NCI-H1105 (cell line): ENCODE results near the gene CFAP298.
"Not testable (repeated sequence)": the region's sequence is repeated elsewhere in the genome, so short reads cannot be mapped to it uniquely, and the experiment has no call there.

Experiments used
- DNase-seq: peaks from one replicate; lab custom pipeline; 2025; lab: John Stamatoyannopoulos, UW

CFAP298 gene

GRCh38 chr21:32566741-32567389 is 45.3 kb downstream of the CFAP298 start:
- DNase-seq, result no peak

DNA sequence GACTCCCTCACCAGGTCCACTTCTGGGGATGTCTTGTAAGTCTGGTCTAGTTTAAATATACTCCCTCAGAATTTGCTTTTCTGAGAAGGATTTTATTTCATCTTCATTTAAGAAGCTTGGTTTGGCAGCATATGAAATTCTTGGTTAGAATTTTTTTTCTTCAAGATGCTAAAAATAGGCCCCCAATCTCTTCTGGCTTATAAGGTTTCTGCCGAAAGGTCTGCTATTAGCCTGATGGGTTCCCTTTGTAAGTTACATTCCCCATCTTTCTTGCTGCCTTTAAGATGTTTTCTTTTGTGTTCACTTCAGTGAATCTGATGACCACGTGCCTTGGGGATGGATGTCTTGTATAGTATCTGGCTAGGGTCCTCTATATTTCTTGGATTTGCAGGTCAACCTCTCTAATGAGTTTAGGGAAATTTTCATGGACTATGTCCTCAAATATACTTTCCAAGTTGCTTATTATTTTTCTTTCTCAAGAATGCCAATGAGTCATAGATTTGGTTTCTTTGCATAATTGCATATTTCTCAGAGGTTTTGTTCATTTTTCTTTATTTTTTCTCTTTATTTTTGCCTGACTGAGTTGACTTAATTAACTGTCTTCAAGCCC is 46.2 kb downstream of the CFAP298 start:
- DNase-seq, result no peak

GRCh38 chr21:32562915-32563314 is 49.3 kb downstream of the CFAP298 start:
- no peak for DNase-seq

GRCh38 chr21:32562426-32562825 is 49.8 kb downstream of the CFAP298 start:
- no peak for DNase-seq

GRCh38 chr21:32561476-32561875 is 50.7 kb downstream of the CFAP298 start:
- not testable (repeated sequence) for DNase-seq

- no peak for DNase-seq
These were observed 51.3 kb downstream of the CFAP298 start for GRCh38 chr21:32560896-32561295.

GRCh38 chr21:32559006-32559610 is 53.1 kb downstream of the CFAP298 start:
- DNase-seq, result no peak

- DNase-seq, result no peak
These were observed 54.1 kb downstream of the CFAP298 start for GRCh38 chr21:32558106-32558505.

DNA sequence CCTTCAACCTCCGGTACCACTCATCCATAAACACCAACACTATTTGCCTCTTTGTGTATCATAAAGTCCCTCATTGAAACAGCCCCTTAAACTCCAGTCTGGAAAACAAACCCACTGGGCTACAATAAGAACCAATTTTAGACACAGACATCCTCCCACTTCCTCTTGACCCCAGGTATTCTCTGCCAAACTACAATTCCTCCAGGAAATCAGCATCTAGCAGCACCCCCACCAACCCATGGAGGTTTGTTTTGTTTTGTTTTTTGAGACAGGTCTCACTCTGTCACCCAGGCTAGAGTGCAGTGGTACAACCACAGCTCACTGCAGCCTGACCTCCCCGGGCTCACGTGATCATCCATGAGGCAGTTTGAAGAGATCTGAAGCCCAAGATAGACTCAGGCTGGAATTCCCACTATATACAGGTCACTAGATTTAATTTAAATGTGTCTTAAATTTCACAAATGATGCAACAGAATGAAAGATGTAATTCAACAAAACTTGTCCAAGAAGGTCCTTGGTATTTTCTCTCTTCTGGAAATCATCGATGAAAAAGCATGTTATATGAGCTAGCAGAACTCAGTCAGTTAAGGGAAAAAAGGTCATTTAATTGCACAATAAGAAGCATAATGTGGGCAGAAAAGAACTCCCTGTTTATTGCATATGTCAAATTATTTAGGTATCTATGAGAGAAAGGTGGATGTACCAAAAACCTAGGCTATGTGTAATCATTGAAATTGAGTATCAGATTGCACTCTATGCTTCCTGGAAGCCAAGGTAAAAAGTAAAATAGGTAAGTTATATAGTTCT is 57.1 kb downstream of the CFAP298 start:
- no peak for DNase-seq

- DNase-seq, result no peak
These were observed 62.3 kb downstream of the CFAP298 start for GRCh38 chr21:32549886-32550285.

DNA sequence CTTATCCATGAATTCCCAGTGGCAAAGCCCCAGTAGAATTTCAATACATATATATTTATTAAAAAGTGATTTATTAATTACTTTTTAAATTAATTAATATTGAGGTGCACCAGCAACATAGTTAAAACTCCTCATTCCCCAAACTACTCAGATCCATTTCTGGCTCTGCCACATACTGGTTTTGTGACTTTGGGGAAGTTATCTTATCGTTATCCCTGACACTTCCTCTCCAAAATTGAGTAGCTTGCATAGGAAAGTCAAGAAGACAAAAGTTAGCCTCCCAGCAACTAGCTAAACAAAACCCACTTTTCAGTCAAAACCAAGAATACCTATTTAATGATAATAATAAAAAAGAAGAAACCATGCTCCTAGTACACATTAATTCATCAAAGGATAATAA is 62.7 kb downstream of the CFAP298 start:
- no peak for DNase-seq
